ENCODE data around the gene DCLK1.

Gene DCLK1

GRCh38 chr13:35858665-35859064, 272.5 kb downstream of the DCLK1 start:
- DNase-seq (ENCODE audit: low read depth), result no peak

- DNase-seq (ENCODE audit: low read depth), result peak; percentile 69
Measured at GRCh38 chr13:35857769-35858168, 273.4 kb downstream of the DCLK1 start.

GRCh38 chr13:35856721-35857364, 274.3 kb downstream of the DCLK1 start:
- DNase-seq (ENCODE audit: low read depth), result peak; percentile 11

GRCh38 chr13:35856084-35856483, 275.1 kb downstream of the DCLK1 start:
- DNase-seq (ENCODE audit: low read depth), result no peak

GRCh38 chr13:35855531-35856019, 275.6 kb downstream of the DCLK1 start:
- DNase-seq (ENCODE audit: low read depth), result peak; percentile 47

- DNase-seq (ENCODE audit: low read depth), result no peak
Measured at GRCh38 chr13:35854286-35854685, 276.9 kb downstream of the DCLK1 start.

GRCh38 chr13:35851881-35852280, 279.3 kb downstream of the DCLK1 start:
- DNase-seq (ENCODE audit: low read depth), result no peak

- DNase-seq (ENCODE audit: low read depth), result no peak
Measured at GRCh38 chr13:35851356-35851755, 279.8 kb downstream of the DCLK1 start.

GRCh38 chr13:35850569-35850968, 280.6 kb downstream of the DCLK1 start:
- DNase-seq (ENCODE audit: low read depth), result no peak

- no peak for DNase-seq (ENCODE audit: low read depth)
Measured at GRCh38 chr13:35849256-35849644, 281.9 kb downstream of the DCLK1 start.

GRCh38 chr13:35848336-35849255, 282.6 kb downstream of the DCLK1 start:
- no peak for DNase-seq (ENCODE audit: low read depth)

GRCh38 chr13:35843272-35843671, 287.9 kb downstream of the DCLK1 start:
- no peak for DNase-seq (ENCODE audit: low read depth)

GRCh38 chr13:35841060-35841521, 290.1 kb downstream of the DCLK1 start:
- no peak for DNase-seq (ENCODE audit: low read depth)

GRCh38 chr13:35839806-35840205, 291.4 kb downstream of the DCLK1 start:
- no peak for DNase-seq (ENCODE audit: low read depth)

GRCh38 chr13:35838356-35838755, 292.8 kb downstream of the DCLK1 start:
- DNase-seq (ENCODE audit: low read depth), result peak; percentile 75

- DNase-seq (ENCODE audit: low read depth), result peak; percentile 19
Measured at GRCh38 chr13:35836446-35836845, 294.7 kb downstream of the DCLK1 start.

- DNase-seq (ENCODE audit: low read depth), result no peak
Measured at GRCh38 chr13:35835989-35836388, 295.2 kb downstream of the DCLK1 start.

GRCh38 chr13:35833608-35834275, 297.4 kb downstream of the DCLK1 start:
- no peak for DNase-seq (ENCODE audit: low read depth)

GRCh38 chr13:35833031-35833430, 298.2 kb downstream of the DCLK1 start:
- DNase-seq (ENCODE audit: low read depth), result no peak

- peak; percentile 48 for DNase-seq (ENCODE audit: low read depth)
Measured at GRCh38 chr13:35832551-35832950, 298.6 kb downstream of the DCLK1 start.

GRCh38 chr13:35830850-35831450, 300.2 kb downstream of the DCLK1 start:
- no peak for DNase-seq (ENCODE audit: low read depth)

- DNase-seq (ENCODE audit: low read depth), result no peak
Measured at GRCh38 chr13:35826626-35827254, 304.4 kb downstream of the DCLK1 start.
